Middle frontal gyrus (tissue), 1 donor: ENCODE measurements around the gene RASSF3.
"Not testable (repeated sequence)": the region's sequence is repeated elsewhere in the genome, so short reads cannot be mapped to it uniquely, and the experiment has no call there.

Experiments used
- DNase-seq: peaks from one replicate; pipeline ENCODE4 v3.0.0-alpha.2; 2015; ENCODE audit warnings: low spot score; ENCODE audit errors: extremely low spot score

The RASSF3 gene

GRCh38 chr12:64595863-64596793 lies 14.2 kb upstream of the RASSF3 start:
- DNase-seq, result no peak

GRCh38 chr12:64598831-64599230 lies 11.5 kb upstream of the RASSF3 start:
- no peak for DNase-seq

GRCh38 chr12:64600164-64600561 lies 10.1 kb upstream of the RASSF3 start:
- DNase-seq, result no peak

- DNase-seq, result no peak
These were observed 7.0 kb upstream of the RASSF3 start for GRCh38 chr12:64603183-64603841.

- no peak for DNase-seq
These were observed 1.3 kb upstream of the RASSF3 start for GRCh38 chr12:64608901-64609535.

GRCh38 chr12:64609536-64610078 lies 688 bp upstream of the RASSF3 start:
- no peak for DNase-seq

- no peak for DNase-seq
These were observed 505 bp downstream of the RASSF3 start for GRCh38 chr12:64610660-64611340.

GRCh38 chr12:64611341-64612284 lies 1.3 kb downstream of the RASSF3 start:
- DNase-seq, result no peak

- no peak for DNase-seq
These were observed 2.5 kb downstream of the RASSF3 start for GRCh38 chr12:64612843-64613242.

- not testable (repeated sequence) for DNase-seq
These were observed 3.6 kb downstream of the RASSF3 start for GRCh38 chr12:64613775-64614398.

GRCh38 chr12:64616201-64616600 lies 5.9 kb downstream of the RASSF3 start:
- no peak for DNase-seq

- no peak for DNase-seq
These were observed 8.8 kb downstream of the RASSF3 start for GRCh38 chr12:64618953-64619590.

- no peak for DNase-seq
These were observed 11.1 kb downstream of the RASSF3 start for GRCh38 chr12:64621257-64621942.

GRCh38 chr12:64624035-64624434 lies 13.7 kb downstream of the RASSF3 start:
- no peak for DNase-seq

GRCh38 chr12:64625243-64626077 lies 15.2 kb downstream of the RASSF3 start:
- peak; percentile 24 for DNase-seq

GRCh38 chr12:64626588-64626987 lies 16.3 kb downstream of the RASSF3 start:
- not testable (repeated sequence) for DNase-seq

GRCh38 chr12:64627771-64628170 lies 17.5 kb downstream of the RASSF3 start:
- no peak for DNase-seq

- DNase-seq, result no peak
These were observed 20.9 kb downstream of the RASSF3 start for GRCh38 chr12:64631197-64631596.
